ENCODE measurements around the gene STK32C. TPM values are rescaled to one million over a fixed set of nuclear protein-coding genes. Genes with fewer than 3 reads are reported as not detected.

STK32C gene
- total RNA-seq, 4 donors from 2014 or later: 3.7 to 13.9 (median 6.7) TPM

- TF ChIP-seq CTCF (IDR thresholded peaks at IDR 0.05 in 4 of 5, conservative IDR thresholded peaks at IDR 0.05 in 1 of 5): no peak
- DNase-seq (no peak), ATAC-seq (no peak)
- intact Hi-C loops (cut with DNase I; ENCODE audit: low total_unique reads) (no loop called here), in situ Hi-C loops (cut with MboI; ENCODE audit: low sequenced_read_pairs in 4 of 4) (no loop called here)
- peaks cover 5 to 8% (median 7%) of the 10 kb centered on the region in 3 donors for H3K27me3 ChIP-seq
- no peaks in the 10 kb centered on the region for H3K9me3 ChIP-seq
- peaks cover 0 to 14% of the 10 kb centered on the region in 2 donors for H3K4me1 ChIP-seq
- H3K36me3 ChIP-seq: no peaks in the 10 kb centered on the region
- no peak overlapping the region for H3K27ac ChIP-seq
- H3K4me3 ChIP-seq: no peak overlapping the region
These were observed 3.1 kb upstream of the STK32C start for GRCh38 chr10:132310701-132311337.

- H3K4me3 ChIP-seq: no peak overlapping the region
- no peak overlapping the region for H3K27ac ChIP-seq
- DNase-seq: no peak
- no peaks in the 10 kb centered on the region for H3K9me3 ChIP-seq
- intact Hi-C loops (cut with DNase I; ENCODE audit: low total_unique reads) (no loop called here), in situ Hi-C loops (cut with MboI; ENCODE audit: low sequenced_read_pairs in 4 of 4) (no loop called here)
- ATAC-seq: no peak
- peaks cover 7 to 12% (median 12%) of the 10 kb centered on the region in 3 donors for H3K27me3 ChIP-seq
- no peak for TF ChIP-seq CTCF (IDR thresholded peaks at IDR 0.05 in 4 of 5, conservative IDR thresholded peaks at IDR 0.05 in 1 of 5)
- TF ChIP-seq POLR2A (IDR thresholded peaks at IDR 0.05): no peak
- peaks cover 0 to 14% of the 10 kb centered on the region in 2 donors for H3K4me1 ChIP-seq
- no peaks in the 10 kb centered on the region for H3K36me3 ChIP-seq
These were observed 2.3 kb upstream of the STK32C start for GRCh38 chr10:132309879-132310591.

GRCh38 chr10:132309471-132309865, 1.7 kb upstream of the STK32C start:
- Histone ChIP-seq H3K4me3 (peak overlapping the region in 1 of 4 donors; percentile 89), H3K9me3 (no peaks in the 10 kb centered on the region), H3K27me3 (peaks cover 7 to 14% (median 12%) of the 10 kb centered on the region in 3 donors), H3K4me1 (peaks cover 0 to 14% of the 10 kb centered on the region in 2 donors), H3K36me3 (no peaks in the 10 kb centered on the region), H3K27ac (no peak overlapping the region)
- in situ Hi-C loops (cut with MboI; ENCODE audit: low sequenced_read_pairs in 4 of 4) (no loop called here), intact Hi-C loops (cut with DNase I; ENCODE audit: low total_unique reads) (no loop called here)
- no peak for ATAC-seq
- TF ChIP-seq CTCF (IDR thresholded peaks at IDR 0.05 in 4 of 5, conservative IDR thresholded peaks at IDR 0.05 in 1 of 5) (no peak), POLR2A (IDR thresholded peaks at IDR 0.05) (no peak)
- DNase-seq: no peak

- Histone ChIP-seq H3K4me3 (peak overlapping the region; percentile 84 to 92 (median 90)), H3K36me3 (no peaks in the 10 kb centered on the region), H3K4me1 (peaks cover 0 to 14% of the 10 kb centered on the region in 2 donors), H3K27me3 (peaks cover 7 to 14% (median 12%) of the 10 kb centered on the region in 3 donors), H3K27ac (peak overlapping the region; percentile 80 to 85 (median 82)), H3K9me3 (no peaks in the 10 kb centered on the region)
- DNase-seq (no peak), ATAC-seq (peak in 1 of 2 donors; percentile 14)
- in situ Hi-C loops (cut with MboI; ENCODE audit: low sequenced_read_pairs in 4 of 4) (no loop called here), intact Hi-C loops (cut with DNase I; ENCODE audit: low total_unique reads) (loop anchor here (1.0 kb wide), 1 partner anchor 23 kb away; the partner anchor contains the start of gene LRRC27)
- TF ChIP-seq POLR2A (IDR thresholded peaks at IDR 0.05) (no peak), CTCF (IDR thresholded peaks at IDR 0.05 in 4 of 5, conservative IDR thresholded peaks at IDR 0.05 in 1 of 5) (no peak)
These were observed 1.1 kb upstream of the STK32C start for GRCh38 chr10:132308587-132309470.

Measured in gastrocnemius medialis (tissue), 4 donors.